Measurements from ENCODE around the gene NHEJ1. TPM values are rescaled to one million over a fixed set of nuclear protein-coding genes. Genes with fewer than 3 reads are reported as not detected.

The NHEJ1 gene
- polyA plus RNA-seq, 4 donors = 19.3 to 47.1 (median 36.6) TPM

DNA sequence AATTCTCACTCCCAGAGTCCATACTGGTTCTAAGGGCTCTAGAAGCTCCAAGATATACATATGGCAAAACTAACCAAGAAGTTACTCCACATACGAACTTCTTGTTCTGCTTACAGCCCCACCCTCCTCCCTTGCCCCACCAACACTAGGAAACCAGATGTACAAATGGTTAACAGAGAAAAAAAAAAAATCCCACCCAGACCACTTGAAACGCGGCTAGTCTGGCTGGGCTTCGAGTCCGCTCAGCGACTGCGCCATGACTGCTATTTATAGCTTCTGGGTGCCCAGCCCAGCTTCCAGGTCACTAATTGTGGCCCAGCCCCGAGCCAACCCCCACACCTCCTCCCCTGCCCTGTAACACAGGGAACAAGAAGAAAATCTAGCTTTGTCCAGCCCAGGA lies 52.9 kb downstream of the NHEJ1 start:
- 49 to 51% (median 50%) methylated on average over 8 of the region's 8 CpGs for WGBS, 3 donors
- H3K36me3 ChIP-seq (ENCODE audit: control insufficient read depth in 3 of 3, insufficient read depth in 2 of 3, low read depth in 1 of 3, low read length in 3 of 3) = peaks cover 0 to 3% (median 0%) of the 10 kb centered on the region in 3 donors
- H3K9me3 ChIP-seq (ENCODE audit: control insufficient read depth in 2 of 2, insufficient read depth in 1 of 2, low read depth in 1 of 2, low read length in 1 of 2) = no peaks in the 10 kb centered on the region
- no peak for FAIRE-seq
- H3K27me3 ChIP-seq (ENCODE audit: control insufficient read depth in 3 of 3, insufficient read depth in 3 of 3, low read length in 3 of 3) = no peaks in the 10 kb centered on the region
- H3K4me1 ChIP-seq (ENCODE audit: control insufficient read depth in 3 of 3, insufficient read depth in 2 of 3, low read depth in 1 of 3, low read length in 2 of 3) = peaks cover 5 to 52% (median 10%) of the 10 kb centered on the region in 3 donors
- H3K4me3 ChIP-seq (ENCODE audit: low read depth in 1 of 3, low read length in 3 of 3) = no peak overlapping the region
- DNase-seq = no peak
- no peak overlapping the region for H3K27ac ChIP-seq (ENCODE audit: low read depth in 1 of 3, low read length in 2 of 3)

DNA sequence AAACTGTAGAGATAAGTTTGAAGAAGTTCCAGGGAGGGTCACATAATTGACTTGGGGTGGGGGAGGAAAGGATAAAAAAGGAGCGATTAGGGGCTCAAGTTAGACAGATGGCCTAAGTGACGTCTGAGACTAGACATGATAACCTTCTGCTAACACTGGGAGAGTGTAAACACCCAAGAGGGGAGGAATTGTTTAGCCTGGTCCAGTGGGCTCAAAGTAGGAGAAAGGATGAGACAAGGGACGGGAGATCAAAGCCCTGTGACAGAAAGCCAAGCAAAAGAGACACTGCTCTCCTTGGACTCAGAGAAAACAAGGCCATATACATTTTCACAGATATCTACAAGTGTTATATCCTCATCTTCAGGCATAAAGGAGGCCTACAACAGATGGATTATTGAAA lies 54.4 kb downstream of the NHEJ1 start:
- DNase-seq (no peak), FAIRE-seq (no peak)
- H3K9me3 ChIP-seq (ENCODE audit: control insufficient read depth in 2 of 2, insufficient read depth in 1 of 2, low read depth in 1 of 2, low read length in 1 of 2) = no peaks in the 10 kb centered on the region
- H3K27ac ChIP-seq (ENCODE audit: low read depth in 1 of 3, low read length in 2 of 3) = no peak overlapping the region
- H3K4me3 ChIP-seq (ENCODE audit: low read depth in 1 of 3, low read length in 3 of 3) = no peak overlapping the region
- H3K27me3 ChIP-seq (ENCODE audit: control insufficient read depth in 3 of 3, insufficient read depth in 3 of 3, low read length in 3 of 3) = no peaks in the 10 kb centered on the region
- 81 to 86% (median 84%) methylated on average over 3 of the region's 3 CpGs for WGBS, 3 donors
- H3K4me1 ChIP-seq (ENCODE audit: control insufficient read depth in 3 of 3, insufficient read depth in 2 of 3, low read depth in 1 of 3, low read length in 2 of 3) = peaks cover 0 to 37% (median 6%) of the 10 kb centered on the region in 3 donors
- H3K36me3 ChIP-seq (ENCODE audit: control insufficient read depth in 3 of 3, insufficient read depth in 2 of 3, low read depth in 1 of 3, low read length in 3 of 3) = peaks cover 0 to 9% (median 0%) of the 10 kb centered on the region in 3 donors

DNA sequence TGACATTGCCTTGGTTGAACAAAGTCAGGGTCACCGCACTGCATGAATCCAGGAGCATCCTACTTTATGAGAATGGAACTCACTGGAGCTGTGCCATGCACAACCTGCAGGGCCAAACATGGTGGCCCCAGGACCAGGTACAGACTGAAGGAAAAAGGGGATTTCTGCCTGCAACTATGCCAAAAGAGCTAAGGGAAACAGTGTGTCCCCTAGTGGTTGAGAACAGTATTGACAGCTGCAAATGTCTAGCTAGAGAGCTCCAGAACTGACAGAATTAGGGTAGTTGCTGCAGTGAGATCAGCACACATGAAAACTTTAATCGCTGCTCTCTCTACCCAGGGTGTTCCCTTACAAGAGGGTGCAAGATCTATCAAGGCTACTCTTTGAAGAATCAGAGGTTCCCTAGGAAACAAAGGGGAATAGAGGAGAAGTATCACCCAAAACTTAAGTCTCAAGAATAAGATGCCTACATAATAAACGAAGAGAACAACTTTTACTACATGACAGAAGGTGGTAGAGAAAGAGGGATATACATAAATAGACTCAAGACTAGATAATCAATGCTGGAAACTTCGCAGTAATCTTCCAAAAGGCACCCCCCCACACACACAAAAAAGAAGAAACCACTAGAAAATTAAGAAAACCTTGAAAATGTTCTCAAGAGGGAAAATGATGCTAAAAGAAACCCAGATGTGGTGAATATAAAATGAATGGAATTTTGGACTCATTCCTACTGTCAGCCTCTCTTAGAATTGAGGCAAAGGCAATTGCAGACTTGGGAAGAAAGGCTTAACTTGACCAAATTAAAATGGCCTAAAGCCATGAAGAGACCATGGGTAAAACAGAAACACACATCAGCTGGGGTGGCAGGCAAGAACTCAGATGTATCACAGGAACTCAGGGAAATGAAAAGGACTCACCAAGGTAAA lies 56.2 kb downstream of the NHEJ1 start:
- H3K4me1 ChIP-seq (ENCODE audit: control insufficient read depth in 3 of 3, insufficient read depth in 2 of 3, low read depth in 1 of 3, low read length in 2 of 3) = peaks cover 0 to 19% (median 2%) of the 10 kb centered on the region in 3 donors
- WGBS, 3 donors = 78 to 86% (median 81%) methylated on average over 4 of the region's 4 CpGs
- H3K27ac ChIP-seq (ENCODE audit: low read depth in 1 of 3, low read length in 2 of 3) = no peak overlapping the region
- no peak overlapping the region for H3K4me3 ChIP-seq (ENCODE audit: low read depth in 1 of 3, low read length in 3 of 3)
- FAIRE-seq (no peak), DNase-seq (peak in 1 of 2 donors; percentile 56)
- no peaks in the 10 kb centered on the region for H3K9me3 ChIP-seq (ENCODE audit: control insufficient read depth in 2 of 2, insufficient read depth in 1 of 2, low read depth in 1 of 2, low read length in 1 of 2)
- peaks cover 0 to 7% (median 0%) of the 10 kb centered on the region in 3 donors for H3K36me3 ChIP-seq (ENCODE audit: control insufficient read depth in 3 of 3, insufficient read depth in 2 of 3, low read depth in 1 of 3, low read length in 3 of 3)
- H3K27me3 ChIP-seq (ENCODE audit: control insufficient read depth in 3 of 3, insufficient read depth in 3 of 3, low read length in 3 of 3) = no peaks in the 10 kb centered on the region

DNA sequence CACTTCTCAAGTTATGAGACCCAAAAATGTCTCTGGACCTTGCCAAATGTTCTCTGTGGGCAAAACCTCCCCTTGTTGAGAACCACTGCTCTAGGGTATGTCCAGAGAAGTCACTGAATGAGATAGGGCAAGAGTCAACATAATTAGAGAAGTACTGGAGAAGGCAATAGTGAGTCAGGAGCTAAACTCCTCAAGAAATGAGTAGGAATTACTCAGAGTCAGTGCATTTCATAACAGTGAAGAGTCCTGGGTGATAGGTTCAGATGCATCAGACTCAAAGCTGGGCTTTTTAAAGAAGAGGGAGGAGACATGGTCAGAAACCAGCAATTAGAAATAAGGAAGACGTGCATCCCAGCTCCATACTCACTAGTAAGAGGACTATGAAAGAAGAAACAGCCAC lies 61.3 kb downstream of the NHEJ1 start:
- no peak overlapping the region for H3K4me3 ChIP-seq (ENCODE audit: low read depth in 1 of 3, low read length in 3 of 3)
- H3K36me3 ChIP-seq (ENCODE audit: control insufficient read depth in 3 of 3, insufficient read depth in 2 of 3, low read depth in 1 of 3, low read length in 3 of 3) = peaks cover 0 to 10% (median 0%) of the 10 kb centered on the region in 3 donors
- no peak overlapping the region for H3K27ac ChIP-seq (ENCODE audit: low read depth in 1 of 3, low read length in 2 of 3)
- FAIRE-seq (no peak), DNase-seq (no peak)
- no peaks in the 10 kb centered on the region for H3K27me3 ChIP-seq (ENCODE audit: control insufficient read depth in 3 of 3, insufficient read depth in 3 of 3, low read length in 3 of 3)
- 81 to 96% (median 93%) methylated on average over 1 of the region's 1 CpG for WGBS, 3 donors
- peaks cover 0 to 5% of the 10 kb centered on the region in 2 donors for H3K9me3 ChIP-seq (ENCODE audit: control insufficient read depth in 2 of 2, insufficient read depth in 1 of 2, low read depth in 1 of 2, low read length in 1 of 2)
- peaks cover 0 to 27% (median 2%) of the 10 kb centered on the region in 3 donors for H3K4me1 ChIP-seq (ENCODE audit: control insufficient read depth in 3 of 3, insufficient read depth in 2 of 3, low read depth in 1 of 3, low read length in 2 of 3)

DNA sequence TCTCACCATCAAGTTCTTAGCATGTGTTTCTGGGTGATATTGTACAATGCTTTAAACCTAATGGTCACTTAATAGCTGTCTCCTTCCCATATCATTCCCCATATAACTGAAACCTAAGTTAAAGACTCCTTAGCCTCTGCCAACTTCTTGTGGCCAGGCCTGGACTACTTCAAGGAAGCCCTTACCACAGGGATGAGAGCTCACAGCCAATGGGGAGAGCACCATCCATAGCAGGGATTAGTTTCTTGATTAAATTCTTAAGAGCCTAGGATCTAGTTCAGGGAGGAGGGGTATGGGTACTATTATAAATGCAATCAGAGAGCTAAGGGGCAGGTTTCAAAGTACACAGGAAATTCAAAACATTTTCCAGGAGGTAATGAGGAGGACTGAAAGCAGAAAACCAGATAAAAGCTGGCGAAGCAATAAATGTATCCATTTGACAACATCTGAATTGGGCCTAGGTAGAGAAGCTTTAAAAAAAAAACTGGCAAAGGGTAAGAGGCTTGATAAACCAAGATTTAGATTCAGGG lies 65.1 kb downstream of the NHEJ1 start:
- whole genome bisulfite sequencing, 3 donors = 13 to 56% (median 32%) methylated on average over 1 of the region's 1 CpG
- Histone ChIP-seq H3K27me3 (ENCODE audit: control insufficient read depth in 3 of 3, insufficient read depth in 3 of 3, low read length in 3 of 3) (no peaks in the 10 kb centered on the region), H3K4me3 (ENCODE audit: low read depth in 1 of 3, low read length in 3 of 3) (no peak overlapping the region), H3K36me3 (ENCODE audit: control insufficient read depth in 3 of 3, insufficient read depth in 2 of 3, low read depth in 1 of 3, low read length in 3 of 3) (peaks cover 0 to 8% (median 0%) of the 10 kb centered on the region in 3 donors), H3K27ac (ENCODE audit: low read depth in 1 of 3, low read length in 2 of 3) (peak overlapping the region in 2 of 3 donors; percentile 7 to 63), H3K4me1 (ENCODE audit: control insufficient read depth in 3 of 3, insufficient read depth in 2 of 3, low read depth in 1 of 3, low read length in 2 of 3) (peaks cover 0 to 37% (median 2%) of the 10 kb centered on the region in 3 donors), H3K9me3 (ENCODE audit: control insufficient read depth in 2 of 2, insufficient read depth in 1 of 2, low read depth in 1 of 2, low read length in 1 of 2) (peaks cover 0 to 10% of the 10 kb centered on the region in 2 donors)
- DNase-seq = peak; percentile 53 to 60
- FAIRE-seq = no peak

DNA sequence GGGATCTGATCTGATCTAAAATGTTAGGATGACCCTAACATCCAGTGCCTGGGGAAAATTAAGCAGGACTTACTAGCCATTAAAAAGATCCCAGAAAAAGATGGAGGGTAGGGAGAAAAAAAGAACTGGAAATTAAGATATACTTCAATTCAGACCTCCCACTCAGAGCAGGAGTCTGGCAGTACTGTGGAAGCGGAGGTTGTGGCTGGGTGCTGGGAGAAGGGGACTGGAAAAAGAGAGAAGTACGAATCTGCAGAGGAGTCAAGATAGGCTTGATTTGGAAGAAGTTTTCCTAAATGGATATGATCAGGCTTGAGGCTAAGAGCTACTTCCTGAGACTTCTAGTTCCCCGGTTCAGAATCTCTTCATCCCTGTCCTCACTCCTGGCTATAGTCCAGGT lies 66.4 kb downstream of the NHEJ1 start:
- H3K4me1 ChIP-seq (ENCODE audit: control insufficient read depth in 3 of 3, insufficient read depth in 2 of 3, low read depth in 1 of 3, low read length in 2 of 3) = peaks cover 0 to 45% (median 2%) of the 10 kb centered on the region in 3 donors
- no peak for DNase-seq
- H3K36me3 ChIP-seq (ENCODE audit: control insufficient read depth in 3 of 3, insufficient read depth in 2 of 3, low read depth in 1 of 3, low read length in 3 of 3) = peaks cover 0 to 8% (median 0%) of the 10 kb centered on the region in 3 donors
- H3K27ac ChIP-seq (ENCODE audit: low read depth in 1 of 3, low read length in 2 of 3) = no peak overlapping the region
- 85 to 95% (median 89%) methylated on average over 3 of the region's 3 CpGs for WGBS, 3 donors
- H3K27me3 ChIP-seq (ENCODE audit: control insufficient read depth in 3 of 3, insufficient read depth in 3 of 3, low read length in 3 of 3) = no peaks in the 10 kb centered on the region
- no peak for FAIRE-seq
- peaks cover 0 to 10% of the 10 kb centered on the region in 2 donors for H3K9me3 ChIP-seq (ENCODE audit: control insufficient read depth in 2 of 2, insufficient read depth in 1 of 2, low read depth in 1 of 2, low read length in 1 of 2)
- H3K4me3 ChIP-seq (ENCODE audit: low read depth in 1 of 3, low read length in 3 of 3) = no peak overlapping the region

DNA sequence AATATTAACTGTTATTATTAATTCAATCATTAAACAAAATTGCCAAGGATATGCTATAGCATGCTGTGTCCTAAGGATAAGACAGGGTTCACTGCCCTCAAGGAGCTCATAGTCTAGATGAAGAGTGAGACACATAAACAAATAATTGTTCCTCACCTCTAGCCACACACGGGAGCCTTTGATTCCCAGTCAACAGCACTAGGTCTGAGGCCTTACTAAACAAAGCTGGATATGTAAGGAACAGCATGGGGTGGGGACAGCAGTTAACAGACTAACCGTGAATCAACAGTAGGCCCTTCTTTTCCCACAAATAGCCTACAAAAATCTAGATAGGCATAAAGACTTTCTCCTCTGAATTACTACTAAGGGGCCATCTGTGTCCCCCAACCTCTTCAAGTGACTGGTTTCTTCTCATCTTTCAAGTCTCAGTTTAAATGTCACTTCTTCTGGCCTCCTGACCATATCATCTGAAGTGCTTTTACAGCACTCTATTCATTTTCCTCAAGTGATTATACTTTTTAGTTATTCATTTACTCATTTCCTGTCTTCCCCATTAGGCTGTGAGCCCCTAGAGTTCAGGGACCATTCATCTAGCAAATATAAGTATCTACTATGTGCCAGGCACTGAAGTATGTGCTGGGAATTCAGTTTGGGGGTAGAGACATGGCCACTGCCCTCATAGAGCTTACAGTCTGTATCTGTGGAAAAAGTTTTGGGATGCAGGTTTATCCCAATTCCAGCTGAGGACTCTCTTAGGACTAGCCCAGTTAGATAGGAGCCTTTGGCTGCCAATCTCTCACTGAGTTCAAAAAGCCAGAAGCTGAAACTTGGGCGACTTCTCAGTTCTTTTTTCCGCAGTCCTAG lies 69.9 kb downstream of the NHEJ1 start:
- 69 to 78% (median 76%) methylated on average over 4 of the region's 4 CpGs for WGBS, 3 donors
- peaks cover 0 to 18% (median 3%) of the 10 kb centered on the region in 3 donors for H3K36me3 ChIP-seq (ENCODE audit: control insufficient read depth in 3 of 3, insufficient read depth in 2 of 3, low read depth in 1 of 3, low read length in 3 of 3)
- H3K4me3 ChIP-seq (ENCODE audit: low read depth in 1 of 3, low read length in 3 of 3) = no peak overlapping the region
- no peaks in the 10 kb centered on the region for H3K27me3 ChIP-seq (ENCODE audit: control insufficient read depth in 3 of 3, insufficient read depth in 3 of 3, low read length in 3 of 3)
- peak overlapping the region in 1 of 3 donors; percentile 75 for H3K27ac ChIP-seq (ENCODE audit: low read depth in 1 of 3, low read length in 2 of 3)
- H3K4me1 ChIP-seq (ENCODE audit: control insufficient read depth in 3 of 3, insufficient read depth in 2 of 3, low read depth in 1 of 3, low read length in 2 of 3) = peaks cover 0 to 48% (median 0%) of the 10 kb centered on the region in 3 donors
- H3K9me3 ChIP-seq (ENCODE audit: control insufficient read depth in 2 of 2, insufficient read depth in 1 of 2, low read depth in 1 of 2, low read length in 1 of 2) = peaks cover 0 to 10% of the 10 kb centered on the region in 2 donors
- DNase-seq (peak in 1 of 2 donors; percentile 55), FAIRE-seq (no peak)

DNA sequence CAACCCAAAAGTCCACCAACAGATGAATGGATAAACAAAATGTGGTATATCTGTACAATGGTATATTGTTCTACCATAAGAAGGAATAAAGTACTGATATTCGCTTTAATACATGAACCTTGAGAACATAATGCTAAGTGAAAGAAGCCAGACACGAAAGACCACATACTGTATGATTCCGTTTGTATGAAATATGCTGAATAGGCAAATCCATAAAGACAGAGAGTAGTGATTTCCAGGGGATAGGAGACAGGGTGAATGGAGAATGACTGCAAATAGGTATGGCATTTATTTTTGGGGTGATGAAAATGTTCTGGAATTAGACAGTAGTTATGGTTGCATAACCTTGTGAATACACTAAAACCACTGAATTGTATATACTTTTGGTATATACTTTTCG lies 71.3 kb downstream of the NHEJ1 start:
- no peak for DNase-seq
- 95 to 98% (median 97%) methylated on average over 4 of the region's 4 CpGs for WGBS, 3 donors
- Histone ChIP-seq H3K4me1 (ENCODE audit: control insufficient read depth in 3 of 3, insufficient read depth in 2 of 3, low read depth in 1 of 3, low read length in 2 of 3) (peaks cover 0 to 37% (median 0%) of the 10 kb centered on the region in 3 donors), H3K36me3 (ENCODE audit: control insufficient read depth in 3 of 3, insufficient read depth in 2 of 3, low read depth in 1 of 3, low read length in 3 of 3) (peaks cover 0 to 16% (median 3%) of the 10 kb centered on the region in 3 donors), H3K27me3 (ENCODE audit: control insufficient read depth in 3 of 3, insufficient read depth in 3 of 3, low read length in 3 of 3) (no peaks in the 10 kb centered on the region), H3K27ac (ENCODE audit: low read depth in 1 of 3, low read length in 2 of 3) (no peak overlapping the region), H3K9me3 (ENCODE audit: control insufficient read depth in 2 of 2, insufficient read depth in 1 of 2, low read depth in 1 of 2, low read length in 1 of 2) (peaks cover 0 to 5% of the 10 kb centered on the region in 2 donors), H3K4me3 (ENCODE audit: low read depth in 1 of 3, low read length in 3 of 3) (no peak overlapping the region)
- FAIRE-seq = no peak

Data from small intestine (tissue), 7 donors.